ENCODE data around the gene ZNF526.

GRCh38 chr19:42269478-42270345 lies 49.6 kb downstream of the ZNF526 start:
- no peak; the same call in 1 of the 2 replicates for TF ChIP-seq POLR2A (IDR thresholded peaks at IDR 0.05; ENCODE audit: low read depth, low read length)
- no peak for TF ChIP-seq POLR2AphosphoS5 (IDR thresholded peaks at IDR 0.05; ENCODE audit: low read depth, low read length)
- TF ChIP-seq TAF1 (IDR thresholded peaks at IDR 0.05; ENCODE audit: low read depth, low read length), result no peak
- TF ChIP-seq POU2F2 (IDR thresholded peaks at IDR 0.05; ENCODE audit: low read depth, low read length), result peak; percentile 26; the same call in 1 of the 2 replicates
